ENCODE results near the gene HERPUD2. TPM values are rescaled to one million over a fixed set of nuclear protein-coding genes. Genes with fewer than 3 reads are reported as not detected.
"Not testable (repeated sequence)": the region's sequence is repeated elsewhere in the genome, so short reads cannot be mapped to it uniquely, and the experiment has no call there.

Gene HERPUD2
- total RNA-seq, 1 donor from 2014 or later = 43.7 TPM

GRCh38 chr7:35584990-35585389 is 109.9 kb downstream of the HERPUD2 start:
- H3K27ac ChIP-seq = no peak overlapping the region

GRCh38 chr7:35584533-35584932 is 110.4 kb downstream of the HERPUD2 start:
- not testable (repeated sequence) for H3K9ac ChIP-seq; H3K27me3 ChIP-seq; H3K27ac Mint-ChIP-seq; H2AFZ ChIP-seq (replicated peaks); H4K20me1 ChIP-seq (ENCODE audit: low read depth); H3K4me1 Mint-ChIP-seq; H3K27me3 Mint-ChIP-seq (ENCODE audit: insufficient read depth, low read depth); H3K9me3 ChIP-seq (ENCODE audit: low read depth); H3K27ac ChIP-seq; H3K79me2 ChIP-seq (ENCODE audit: low read depth); H3K9me3 Mint-ChIP-seq; H3K4me2 ChIP-seq; DNase-seq (ENCODE audit: low spot score); H3K4me3 ChIP-seq; H3K36me3 Mint-ChIP-seq; H3F3A ChIP-seq (ENCODE audit: low read depth); H3K4me1 ChIP-seq; H3K4me3 Mint-ChIP-seq; H3K36me3 ChIP-seq

More at GRCh38 chr7:35584990-35585389, 109.9 kb downstream of the HERPUD2 start:
- Histone ChIP-seq H2AFZ (replicated peaks) (no peak overlapping the region), H3K36me3 (no peaks in the 10 kb centered on the region), H4K20me1 (ENCODE audit: low read depth) (no peaks in the 10 kb centered on the region), H3K27me3 (no peaks in the 10 kb centered on the region), H3K4me2 (no peak overlapping the region), H3F3A (ENCODE audit: low read depth) (no peaks in the 10 kb centered on the region), H3K4me3 (no peak overlapping the region), H3K4me1 (peaks cover under 1% of the 10 kb centered on the region), H3K79me2 (ENCODE audit: low read depth) (no peaks in the 10 kb centered on the region), H3K9me3 (ENCODE audit: low read depth) (no peaks in the 10 kb centered on the region), H3K9ac (no peak overlapping the region)
- Mint-ChIP-seq H3K9me3 (no peaks in the 10 kb centered on the region), H3K27me3 (ENCODE audit: insufficient read depth, low read depth) (no peaks in the 10 kb centered on the region), H3K4me3 (no peak overlapping the region), H3K4me1 (no peaks in the 10 kb centered on the region), H3K36me3 (no peaks in the 10 kb centered on the region), H3K27ac (no peak overlapping the region)
- no peak for DNase-seq (ENCODE audit: low spot score)
- TF ChIP-seq CTCF (IDR thresholded peaks at IDR 0.05) (no peak), EZH2phosphoT487 (IDR thresholded peaks at IDR 0.05) (no peak), EZH2 (IDR thresholded peaks at IDR 0.05) (no peak)

Other genes starting within 250 kb of the HERPUD2 start
- 288 and 560 TPM in 2 replicates for gene SEPTIN7, start 105.9 kb upstream of the HERPUD2 start, total RNA-seq (ENCODE audit: low replicate concordance)

Data from neural progenitor cell (in vitro differentiated cells).